Suppressor macrophage treated with lipopolysaccharide for 4 hours (primary cell): Measurements from ENCODE around the gene OR2V1.
A peak's percentile ranks its signal among the peaks of the same experiment; 100 is the strongest.
"Not testable (repeated sequence)": the region's sequence is repeated elsewhere in the genome, so short reads cannot be mapped to it uniquely, and the experiment has no call there.

Experiments
- DNase-seq: peaks from one replicate; pipeline ENCODE4 v3.0.0-alpha.2; 2020

Gene OR2V1

DNA sequence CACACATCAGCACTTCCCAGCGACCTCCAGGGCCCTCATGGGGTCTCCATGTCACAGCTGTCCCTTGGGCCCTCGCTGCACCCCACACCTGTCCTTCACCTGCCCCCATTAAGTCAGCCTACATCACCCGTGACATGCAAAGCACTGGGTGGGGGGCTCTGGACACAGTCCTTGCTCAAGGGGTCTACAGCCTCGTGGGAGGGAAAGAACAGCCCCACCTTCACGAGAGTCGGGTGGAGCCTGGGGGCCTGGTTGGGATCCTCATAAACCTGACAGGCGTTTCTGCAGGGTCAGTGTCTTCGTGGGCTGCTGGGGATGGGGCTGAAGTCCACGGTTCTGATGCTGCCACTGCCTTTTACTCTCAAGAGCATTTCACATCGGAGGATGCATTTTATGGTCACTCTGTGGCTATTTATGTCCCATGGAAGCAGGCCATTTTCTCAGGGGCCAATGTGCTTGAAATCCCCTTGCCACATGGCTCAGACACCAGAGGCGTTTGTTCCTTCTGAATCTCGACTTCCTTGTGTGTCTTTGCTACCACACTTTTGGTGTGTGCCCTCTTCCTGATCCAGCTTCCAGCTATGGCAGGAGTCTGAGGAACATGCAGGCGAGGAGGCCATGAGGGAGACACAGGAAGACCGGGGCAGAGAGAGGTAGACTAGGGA lies at the start of gene OR2V1:
TSS of gene OR2V1 (minus strand) at position 338 of the 665 bp plus-strand sequence. CDS start 5,865 bp downstream, outside the sequence.
- no peak for DNase-seq

DNA sequence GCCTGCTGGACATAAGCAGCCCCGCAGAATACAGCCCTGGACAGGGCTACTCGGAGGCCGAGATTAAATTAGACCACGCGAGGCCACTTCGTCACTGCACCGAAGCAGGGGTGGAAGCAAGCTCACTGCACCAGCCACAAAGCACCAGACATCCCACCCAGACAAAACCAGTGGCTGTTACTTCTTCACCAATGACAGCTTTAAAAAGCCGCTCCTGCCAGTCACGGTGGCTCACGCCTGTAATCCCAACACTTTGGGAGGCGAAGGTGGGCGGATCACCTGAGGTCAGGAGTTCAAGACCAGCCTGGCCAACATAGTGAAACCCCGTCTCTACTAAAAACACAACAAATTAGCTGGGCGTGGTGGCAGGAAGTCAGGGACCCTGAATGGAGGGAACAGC lies 46.6 kb upstream of the OR2V1 start:
- not testable (repeated sequence) for DNase-seq

DNA sequence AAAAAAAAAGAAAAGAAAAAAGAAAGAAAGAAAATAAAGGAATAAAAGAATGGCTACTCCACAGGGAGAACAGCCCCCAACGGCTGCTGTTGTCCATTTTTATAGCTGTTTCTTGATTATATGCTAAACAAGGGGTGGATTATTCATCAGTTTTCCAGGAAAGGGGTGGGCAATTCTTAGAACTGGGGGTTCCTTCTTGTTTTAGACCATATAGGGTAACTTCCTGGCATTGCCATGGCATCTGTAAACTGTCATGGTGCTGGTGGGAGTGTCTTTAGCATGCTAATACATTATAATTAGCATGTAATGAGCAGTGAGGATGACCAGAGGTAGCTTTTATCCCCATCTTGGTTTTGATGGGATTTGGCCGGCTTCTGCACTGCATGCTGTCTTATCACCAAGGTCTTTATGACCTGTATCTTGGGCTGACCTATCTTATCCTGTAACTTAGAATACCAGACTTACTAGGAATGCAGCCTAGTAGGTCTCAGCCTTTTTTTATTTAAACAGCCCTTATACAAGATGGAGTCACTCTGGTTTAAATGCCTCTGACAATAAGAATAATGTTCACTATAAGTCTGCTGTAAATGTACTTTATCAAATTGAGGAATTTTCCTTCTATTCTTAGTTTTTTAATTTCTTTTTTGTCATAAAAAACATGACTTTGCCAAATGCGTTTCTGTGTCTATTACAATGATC lies 45.4 kb upstream of the OR2V1 start:
- no peak for DNase-seq

DNA sequence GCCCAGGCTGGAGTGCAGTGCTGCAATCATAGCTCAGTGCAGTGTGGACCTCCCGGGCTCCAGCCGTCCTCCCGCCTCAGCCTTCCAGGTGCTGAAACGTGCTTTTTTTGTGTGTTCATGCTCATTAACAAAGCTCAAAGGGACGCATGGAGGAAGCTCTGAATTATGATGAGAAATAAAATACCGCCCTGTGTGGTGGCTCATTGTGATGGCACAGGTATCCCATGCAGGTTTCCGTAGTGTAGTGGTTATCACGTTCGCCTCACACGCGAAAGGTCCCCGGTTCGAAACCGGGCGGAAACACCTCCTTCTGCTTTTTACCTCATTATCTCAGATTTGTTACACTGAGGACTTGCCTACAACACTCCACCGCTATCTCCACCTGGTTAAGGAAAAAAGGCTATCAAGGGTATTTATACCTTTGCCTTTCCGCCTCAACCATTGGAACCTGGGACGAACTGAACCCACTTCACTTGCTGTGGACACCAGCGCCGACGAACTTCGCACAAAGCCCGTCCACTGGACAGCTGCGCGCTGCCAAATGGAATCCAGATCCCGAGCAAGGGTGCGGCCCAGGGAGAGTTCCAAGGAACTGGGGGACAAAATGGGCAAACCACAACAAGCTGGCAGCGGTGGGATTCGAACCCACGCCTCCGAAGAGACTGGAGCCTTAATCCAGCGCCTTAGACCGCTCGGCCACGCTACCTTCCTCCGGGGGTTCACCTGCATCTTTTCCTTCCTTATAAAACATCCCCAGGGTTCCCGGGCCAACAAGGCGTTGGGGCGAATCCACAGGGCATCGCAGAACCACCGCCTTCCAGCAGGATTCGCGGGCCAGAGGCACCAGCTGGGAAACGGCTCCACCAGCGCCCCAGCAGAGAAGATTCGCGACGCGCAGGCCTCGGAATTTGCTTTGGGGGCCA lies 42.7 kb upstream of the OR2V1 start:
- DNase-seq = no peak

- DNase-seq = peak; percentile 63
Observed at GRCh38 chr5:181173027-181173419, 42.1 kb upstream of the OR2V1 start.

GRCh38 chr5:181171782-181172181 lies 40.8 kb upstream of the OR2V1 start:
- no peak for DNase-seq

DNA sequence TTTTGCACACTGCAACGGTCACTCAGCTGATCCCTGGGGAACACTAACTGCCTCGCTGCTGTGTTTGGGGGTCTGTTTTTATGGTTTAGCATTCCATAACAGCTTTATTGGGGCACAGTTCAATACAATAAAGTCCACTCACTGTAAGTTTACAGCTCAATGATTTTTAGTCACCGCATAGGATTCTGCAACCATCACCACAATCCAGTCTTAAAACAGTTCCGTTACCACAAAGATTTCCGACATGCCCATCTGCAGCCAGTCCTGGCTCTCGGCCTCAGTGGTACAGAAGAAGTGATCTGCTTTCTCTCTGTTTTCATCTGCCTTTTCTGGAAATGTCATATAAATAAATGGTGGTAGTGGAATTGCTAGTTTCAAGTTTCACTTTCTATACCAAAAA lies 40.0 kb upstream of the OR2V1 start:
- DNase-seq = no peak

GRCh38 chr5:181170237-181170825 lies 39.4 kb upstream of the OR2V1 start:
- DNase-seq = no peak

GRCh38 chr5:181169459-181170236 lies 38.7 kb upstream of the OR2V1 start:
- peak; percentile 48 for DNase-seq

GRCh38 chr5:181168595-181169118 lies 37.7 kb upstream of the OR2V1 start:
- DNase-seq = no peak

DNA sequence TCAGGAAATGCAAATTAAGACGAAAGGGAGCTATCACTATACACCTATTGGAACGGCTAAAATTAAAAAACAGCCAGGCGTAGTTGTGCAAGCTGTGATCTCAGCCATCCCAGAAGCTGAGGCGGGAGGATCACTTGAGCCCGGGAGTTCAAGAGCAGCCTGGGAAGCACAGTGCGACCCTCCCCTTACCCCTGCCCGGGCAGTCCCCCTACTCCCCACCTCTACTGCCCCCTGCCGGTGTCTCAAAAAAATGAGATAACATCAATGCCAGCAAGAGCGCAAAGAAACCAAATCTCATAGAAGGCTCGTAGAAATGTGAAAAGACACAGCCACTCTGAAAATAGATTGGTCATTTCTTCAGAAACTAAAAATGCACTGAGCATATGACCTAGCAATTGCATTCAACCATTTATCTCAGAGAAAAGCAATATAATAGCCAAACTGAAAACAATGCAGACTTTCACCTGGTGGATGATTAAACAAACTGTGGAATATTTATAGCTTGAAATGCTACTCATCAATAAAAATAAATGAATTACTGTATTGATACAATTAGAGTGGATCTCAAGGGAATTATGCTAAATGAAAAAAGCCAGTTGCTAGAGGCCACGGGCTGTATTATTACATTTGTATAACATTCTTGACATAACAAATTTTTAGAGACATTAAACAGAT lies 37.0 kb upstream of the OR2V1 start:
- no peak for DNase-seq

DNA sequence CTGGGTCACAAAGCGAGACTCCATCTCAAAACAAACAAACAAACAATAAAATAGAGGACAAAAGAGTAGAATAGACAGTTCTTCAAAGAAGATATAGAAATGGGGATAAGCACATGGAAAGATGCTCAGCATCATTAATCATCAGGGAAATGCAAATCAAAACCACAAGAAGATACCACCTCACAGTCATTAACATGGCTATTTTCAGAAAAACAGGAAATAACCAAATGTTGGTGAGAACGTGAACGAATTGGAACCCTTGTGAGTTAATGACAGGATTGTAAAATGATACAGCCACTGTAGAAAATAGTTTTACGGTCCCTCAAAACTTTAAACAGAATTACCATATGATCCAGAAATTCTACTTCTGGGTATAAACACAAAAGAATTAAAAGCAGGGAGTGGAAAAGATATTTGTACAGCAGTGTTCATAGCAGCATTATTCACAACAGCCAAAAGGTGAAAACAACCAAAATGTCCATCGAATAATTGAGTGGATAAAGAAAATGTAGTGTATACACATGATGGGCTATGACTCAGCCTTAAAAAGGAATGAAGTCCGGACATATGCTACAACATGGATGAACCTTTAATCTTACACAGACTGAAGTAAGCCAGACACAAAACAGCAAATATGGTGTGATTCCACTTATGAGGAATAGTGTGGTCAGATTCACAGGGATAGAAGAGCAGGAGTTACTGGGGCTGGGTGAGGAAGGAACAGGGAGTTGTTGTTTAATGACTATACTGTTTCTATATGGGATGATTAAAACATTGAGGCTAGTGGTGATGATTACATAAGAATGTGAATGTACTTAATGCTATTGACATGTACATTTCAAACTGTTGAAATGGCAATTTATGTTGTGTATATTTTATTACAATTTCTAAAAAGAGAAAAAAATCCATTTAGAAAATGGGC lies 36.1 kb upstream of the OR2V1 start:
- DNase-seq = no peak

GRCh38 chr5:181164076-181164952 lies 33.3 kb upstream of the OR2V1 start:
- DNase-seq = no peak

DNA sequence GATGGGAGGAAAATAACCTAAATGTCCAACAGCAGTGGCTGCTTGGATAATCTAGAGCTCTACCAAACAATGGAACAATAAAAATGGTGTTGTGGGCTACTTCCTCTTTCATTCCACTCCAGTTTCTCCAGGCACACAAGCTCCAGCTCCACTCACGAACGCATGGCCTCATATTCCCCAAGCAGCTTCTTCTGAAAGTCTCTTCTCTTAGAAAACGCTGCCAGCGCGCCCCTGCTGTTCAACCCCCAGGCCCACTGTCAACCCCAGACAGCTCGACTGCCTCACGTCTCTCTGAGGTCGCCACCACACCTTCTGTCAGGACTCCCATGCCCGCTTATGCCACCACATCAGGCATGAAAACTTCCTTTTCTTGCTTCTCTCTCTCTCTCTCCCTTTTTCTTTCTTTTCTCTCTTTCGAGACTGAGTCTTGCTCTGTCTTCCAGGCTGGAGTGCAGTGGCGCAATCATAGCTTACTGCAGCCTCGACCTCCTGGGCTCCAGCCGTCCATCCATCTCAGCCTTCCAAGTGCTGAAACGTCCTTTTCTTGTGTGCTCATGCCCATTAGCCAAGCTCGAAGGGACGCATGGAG lies 32.6 kb upstream of the OR2V1 start:
- DNase-seq = peak; percentile 15

- no peak for DNase-seq
Observed at GRCh38 chr5:181161534-181162175, 30.7 kb upstream of the OR2V1 start.

- not testable (repeated sequence) for DNase-seq
Observed at GRCh38 chr5:181160755-181161533, 30.0 kb upstream of the OR2V1 start.

DNA sequence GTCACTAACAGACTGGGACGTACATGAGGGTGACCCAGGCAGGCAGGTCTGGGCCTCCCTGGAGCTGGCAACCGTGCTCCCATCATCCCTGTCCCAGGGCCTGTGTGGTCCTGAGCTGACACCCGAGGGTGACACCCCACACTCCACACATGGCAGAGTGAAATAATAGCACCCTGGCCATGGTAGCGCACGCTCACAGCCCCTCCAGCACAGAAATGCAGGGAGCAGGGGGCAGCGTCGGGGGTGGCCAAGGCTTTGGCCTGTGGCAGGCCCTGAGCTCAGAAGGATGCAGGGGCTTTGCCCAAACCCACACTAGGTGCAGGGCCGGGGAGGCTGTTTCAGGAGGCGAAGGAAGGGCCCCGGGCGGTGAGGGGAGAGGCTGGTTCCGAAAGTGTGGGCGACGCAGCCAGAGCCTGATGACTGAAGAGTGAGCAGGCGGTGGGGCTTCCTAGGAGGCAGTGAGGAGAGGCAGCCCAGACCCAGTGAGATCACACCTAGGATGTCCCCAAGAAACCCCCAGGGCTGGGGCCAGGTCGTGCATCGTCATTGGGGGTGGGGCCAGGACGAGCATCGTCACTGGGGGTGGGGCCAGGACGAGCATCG lies 29.3 kb upstream of the OR2V1 start:
- peak; percentile 21 for DNase-seq
